Prostate gland (tissue), 2 donors: Measurements from ENCODE around the gene SNX33. TPM values are rescaled to one million over a fixed set of nuclear protein-coding genes. Genes with fewer than 3 reads are reported as not detected.
A peak's percentile ranks its signal among the peaks of the same experiment; 100 is the strongest.
"Not testable (repeated sequence)": the region's sequence is repeated elsewhere in the genome, so short reads cannot be mapped to it uniquely, and the experiment has no call there.

ENCODE experiments used
- DNase-seq: peaks from one replicate; pipeline ENCODE4 v3.0.0-alpha.2; 2019; ENCODE audit warnings: low spot score
- H3K27ac ChIP-seq, 2 donors: fragments of 200-600 bp; sonication (generic); 2 replicates each; pipeline ENCODE4 v1.5.1; 2017 to 2019
- H3K27me3 ChIP-seq: fragments of 200-600 bp; sonication (generic); replicated peaks from 2 replicates; pipeline ENCODE4 v1.5.1; 2019; ENCODE audit not compliant: insufficient read depth
- H3K36me3 ChIP-seq, 2 donors: fragments of 200-600 bp; sonication (generic); 1 replicate in 1 of 2; 2 replicates in 1 of 2; pipeline versions ENCODE4 v1.5.1 to v1.8.1; 2017 to 2019
- H3K4me1 ChIP-seq: fragments of 200-600 bp; sonication (generic); replicated peaks from 2 replicates; pipeline ENCODE4 v1.5.1; 2019
- H3K4me3 ChIP-seq, 2 donors: fragments of 200-600 bp; sonication (generic); 2 replicates each; pipeline ENCODE4 v1.5.1; 2017 to 2019
- H3K9me3 ChIP-seq: fragments of 200-600 bp; sonication (generic); 2 replicates; pipeline ENCODE4 v1.5.1; 2017
- POLR2A ChIP-seq: fragments of 450-650 bp; IDR thresholded peaks from one replicate; pipeline ENCODE4 v1.6.1; 2016; ENCODE audit warnings: antibody characterized with exemption, mild to moderate bottlenecking
- POLR2AphosphoS5 ChIP-seq: sonication (generic); formaldehyde crosslinking; IDR thresholded peaks from one replicate; pipeline ENCODE4 v1.6.1; 2017; ENCODE audit warnings: antibody characterized with exemption
- WGBS: methylation state at CpG from one replicate; pipeline ENCODE4 v1.1.5; 2018; 5-methylcytosine and 5-hydroxymethylcytosine counted together
- intact Hi-C: fragments of 100-400 bp; cut with DNase I; formaldehyde crosslinking; loops from one replicate; pipeline ENCODE4 v1.14.2; 2022
- total RNA-seq, 2 donors: library from RNA; depleted of rRNA; stranded (reverse); fragments of >200 nt; gene quantifications; one replicate each; pipeline ENCODE4 v1.1.0, GENCODE V29; 2016
- TF ChIP-seq, protein P1 (sequence below), 4 experiments: fragments of 200-600 bp in 2 of 4; fragments of 450-650 bp in 2 of 4; sonication (generic) in 2 of 4; IDR thresholded peaks; 1 replicate in 3 of 4; 2 replicates in 1 of 4; pipeline ENCODE4 v1.5.1; 2016 to 2019; ENCODE audit warnings: antibody characterized with exemption in 4 of 4, mild to moderate bottlenecking in 2 of 4, moderate library complexity in 2 of 4

SNX33 gene
- total RNA-seq, 2 donors from 2014 or later: 23.6 to 25.6 TPM

DNA sequence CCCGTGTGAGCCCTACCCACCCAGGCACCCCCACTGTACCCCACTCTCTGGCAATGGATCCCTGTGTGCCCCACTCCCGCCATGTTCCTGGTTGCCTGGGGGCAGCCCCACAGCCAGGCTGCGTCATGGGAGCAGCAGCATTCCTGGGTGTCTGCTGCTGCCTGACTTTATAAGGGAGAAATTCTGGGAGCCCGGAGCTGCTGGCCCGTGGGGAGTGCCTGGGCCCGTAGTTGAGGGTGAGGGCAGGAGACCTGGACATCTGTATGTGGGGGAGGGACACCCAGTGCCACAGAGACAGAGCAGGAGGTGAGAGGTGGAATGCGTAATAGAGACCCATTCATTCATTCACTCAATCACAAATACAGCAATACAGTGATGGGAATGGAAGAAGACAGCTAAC, 49.8 kb downstream of the SNX33 start:
- H3K9me3 ChIP-seq: no peaks in the 10 kb centered on the region
- H3K4me1 ChIP-seq: peaks cover 12% of the 10 kb centered on the region
- H3K27me3 ChIP-seq: no peaks in the 10 kb centered on the region
- no peaks in the 10 kb centered on the region for H3K36me3 ChIP-seq
- 50% methylated on average over 7 of the region's 7 CpGs for WGBS
- intact Hi-C loops: no loop called here
- no peak overlapping the region for H3K4me3 ChIP-seq
- H3K27ac ChIP-seq: peak overlapping the region; percentile 66 to 73
- TF ChIP-seq POLR2AphosphoS5 (peak; percentile 46), POLR2A (no peak)
- no peak for DNase-seq

DNA sequence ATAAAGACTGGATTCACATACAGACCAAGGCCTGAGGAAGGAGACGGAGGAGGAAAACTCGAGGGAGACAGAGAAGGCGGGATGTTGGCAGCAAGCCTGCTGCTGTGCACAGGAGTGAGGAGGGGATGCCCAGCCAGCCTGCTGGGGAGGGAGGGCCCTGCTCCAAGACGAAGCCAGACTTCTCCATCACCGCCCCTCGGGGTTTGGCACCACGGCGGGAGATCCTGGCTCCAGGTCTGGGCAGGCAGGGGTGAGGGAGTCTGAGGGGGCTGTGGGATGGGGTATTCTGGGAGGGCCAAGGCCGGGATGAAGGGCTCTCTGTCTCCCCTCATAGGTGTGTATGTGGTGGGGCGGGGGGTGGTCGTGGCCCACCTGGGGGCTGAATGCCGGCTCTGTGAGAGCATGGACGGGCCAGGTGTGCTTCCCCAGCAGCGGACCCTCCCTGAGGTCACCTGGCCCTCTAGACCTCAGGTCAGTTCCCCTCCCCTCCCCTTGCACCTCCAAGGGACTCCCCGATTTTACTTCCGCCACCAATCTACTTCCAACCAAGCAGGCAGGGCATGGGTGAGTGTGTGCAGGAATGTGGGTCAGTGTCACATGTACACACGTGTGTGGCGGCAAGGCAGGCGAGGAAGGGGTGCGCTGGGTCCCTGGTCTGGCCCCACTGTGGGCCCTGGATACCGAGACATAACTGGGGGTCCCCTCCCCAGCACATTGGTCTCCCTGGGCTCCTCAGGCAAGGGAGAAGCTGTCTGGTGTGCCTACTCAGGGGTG, 50.4 kb downstream of the SNX33 start:
- peak overlapping the region; percentile 66 to 73 for H3K27ac ChIP-seq
- intact Hi-C loops, DNase-seq, H3K4me3 ChIP-seq, H3K36me3 ChIP-seq, H3K27me3 ChIP-seq, H3K9me3 ChIP-seq: not testable (repeated sequence)
- H3K4me1 ChIP-seq: peaks cover 12% of the 10 kb centered on the region
- WGBS: 46% methylated on average over 20 of the region's 21 CpGs

DNA sequence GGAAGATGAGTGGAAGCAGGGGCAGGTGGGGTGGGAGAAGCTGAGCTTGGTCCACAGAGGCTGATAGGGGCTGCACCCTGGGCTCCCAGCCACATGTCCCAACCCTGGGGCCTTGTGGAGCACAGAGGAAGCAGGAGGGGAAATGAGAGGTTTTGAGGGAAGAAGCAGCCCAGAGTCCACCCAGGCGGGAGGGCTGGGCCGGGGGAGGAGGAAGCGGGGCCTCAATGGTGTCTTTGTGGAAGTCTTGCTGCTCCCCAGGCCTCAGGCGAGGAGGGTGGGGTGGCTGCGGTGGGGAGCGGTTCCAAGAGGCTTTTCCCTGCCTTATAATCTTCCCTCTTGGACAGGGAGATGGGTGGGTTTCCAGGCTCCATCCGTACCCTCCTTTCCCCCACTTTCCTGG, 51.8 kb downstream of the SNX33 start:
- peak overlapping the region; percentile 66 to 73 for H3K27ac ChIP-seq
- H3K4me3 ChIP-seq, DNase-seq, H3K4me1 ChIP-seq, H3K27me3 ChIP-seq, intact Hi-C loops, H3K9me3 ChIP-seq, H3K36me3 ChIP-seq: not testable (repeated sequence)
- 76% methylated on average over 7 of the region's 7 CpGs for WGBS

DNA sequence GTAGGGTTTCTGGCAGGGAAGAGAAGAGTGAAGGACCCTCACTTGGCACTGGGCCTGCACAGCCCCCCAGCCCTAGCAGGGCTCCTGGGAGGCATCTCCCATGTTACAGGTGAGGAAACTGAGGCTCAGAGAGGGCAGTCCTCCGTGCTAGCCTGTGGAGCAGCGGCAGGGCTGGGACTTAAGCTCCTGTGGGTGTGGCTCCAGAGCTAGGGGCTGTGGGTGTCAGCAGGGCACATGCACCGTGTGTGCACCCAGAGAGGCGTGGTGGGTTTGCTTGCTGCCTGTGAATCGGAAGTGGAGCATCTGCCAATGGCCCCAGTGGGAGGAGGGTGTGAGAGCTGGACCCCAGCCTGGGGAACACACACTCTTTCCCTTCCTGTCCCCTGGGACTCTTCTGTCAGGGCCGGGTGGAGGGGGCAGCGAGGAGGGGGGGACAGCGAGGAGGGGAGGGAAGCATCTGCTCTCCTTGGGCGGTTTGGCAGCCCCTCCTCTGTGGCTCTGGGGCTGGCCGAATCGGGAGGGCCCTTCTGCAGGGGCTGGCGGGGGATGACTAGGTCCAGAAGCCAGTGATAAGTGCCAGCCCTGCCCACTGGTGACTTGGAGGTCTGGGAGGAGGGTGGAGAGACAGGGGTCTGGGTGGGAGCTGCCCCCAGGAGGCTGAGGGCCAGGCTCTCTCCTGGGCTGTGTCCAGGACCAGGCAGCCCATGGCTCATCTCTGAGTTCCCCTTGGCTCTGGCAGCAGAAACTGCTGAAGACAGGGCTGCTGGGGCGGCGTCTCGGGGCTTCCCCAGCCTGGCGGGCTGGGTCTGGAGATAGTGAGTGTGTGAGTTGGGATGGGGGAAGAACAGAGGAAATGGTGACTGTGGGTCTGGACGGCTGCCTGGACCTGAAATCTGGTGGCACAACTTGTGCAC, 52.5 kb downstream of the SNX33 start:
- H3K27me3 ChIP-seq, intact Hi-C loops, H3K36me3 ChIP-seq, H3K4me1 ChIP-seq, H3K4me3 ChIP-seq, H3K9me3 ChIP-seq, DNase-seq: not testable (repeated sequence)
- 6% methylated on average over 8 of the region's 17 CpGs for WGBS
- H3K27ac ChIP-seq: peak overlapping the region in 1 of 2 donors; percentile 66

DNA sequence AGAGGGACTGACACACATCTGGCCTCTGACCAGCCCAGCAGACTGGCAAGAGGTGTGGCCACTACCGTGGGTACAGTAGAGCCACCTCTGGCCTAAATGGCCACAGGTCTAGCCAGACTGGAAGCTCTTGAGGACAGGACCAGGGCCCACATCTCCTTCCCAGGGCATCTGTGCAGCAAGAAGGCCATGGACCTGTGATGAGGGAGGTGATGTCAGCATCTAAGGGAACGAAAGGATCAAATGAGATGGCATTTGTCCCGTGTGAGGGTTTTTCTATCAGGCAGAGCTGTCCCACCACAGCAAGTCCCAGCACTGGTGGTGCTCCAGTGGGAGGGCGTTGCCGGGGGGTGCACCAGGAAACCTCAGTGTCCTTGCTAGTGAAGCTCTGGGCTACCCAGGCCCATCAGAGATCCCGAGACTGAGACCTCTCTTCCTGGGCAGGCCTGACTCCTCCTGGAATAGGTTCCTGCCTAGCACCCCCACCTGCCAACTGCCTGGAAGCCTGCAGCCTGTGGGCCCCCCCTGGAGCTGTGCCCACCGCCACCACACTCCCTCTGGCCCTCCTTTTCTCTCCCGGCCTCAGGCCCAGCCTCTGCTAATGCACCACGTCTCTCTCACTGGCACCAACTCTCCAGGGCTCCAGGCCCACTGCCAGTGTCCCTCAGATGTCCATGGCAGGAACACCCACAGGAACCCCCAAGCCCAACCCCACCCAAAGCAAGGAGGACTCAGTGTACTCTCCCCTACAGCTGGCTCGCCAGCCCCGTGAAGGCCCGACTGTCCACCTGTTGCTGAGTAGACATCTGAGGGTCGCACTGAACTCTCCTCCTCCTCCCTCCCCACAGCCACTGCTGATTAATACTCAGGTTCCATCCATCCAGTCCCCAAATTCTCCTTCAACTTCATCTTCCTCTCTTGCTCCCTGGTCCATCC, 53.6 kb downstream of the SNX33 start:
- H3K27me3 ChIP-seq, H3K36me3 ChIP-seq, H3K9me3 ChIP-seq, H3K4me3 ChIP-seq, H3K4me1 ChIP-seq, intact Hi-C loops, DNase-seq: not testable (repeated sequence)
- H3K27ac ChIP-seq: peak overlapping the region in 1 of 2 donors; percentile 35
- WGBS: 63% methylated on average over 13 of the region's 13 CpGs

DNA sequence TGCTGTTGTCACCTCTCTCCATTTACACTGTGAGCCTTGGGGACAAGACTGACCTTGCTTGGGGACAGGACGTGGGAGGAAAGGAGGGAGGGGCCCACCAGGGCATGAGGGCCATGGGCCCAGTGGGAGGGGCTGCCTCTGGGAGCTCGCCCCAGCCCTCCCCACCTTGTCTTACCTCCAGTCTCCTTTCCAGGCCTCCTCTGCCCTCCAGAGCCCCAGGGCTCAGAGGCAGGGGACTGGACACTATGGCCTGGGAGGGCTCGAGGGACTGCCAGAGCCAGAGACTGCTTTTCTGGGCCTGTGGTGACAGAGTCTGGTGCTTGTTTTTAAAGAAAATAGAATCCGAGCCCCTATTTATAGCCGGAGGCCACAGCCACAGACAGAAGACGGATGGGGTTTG, 54.7 kb downstream of the SNX33 start:
- DNase-seq: no peak
- Histone ChIP-seq H3K9me3 (no peaks in the 10 kb centered on the region), H3K4me1 (no peaks in the 10 kb centered on the region), H3K4me3 (no peak overlapping the region), H3K27me3 (no peaks in the 10 kb centered on the region), H3K36me3 (no peaks in the 10 kb centered on the region), H3K27ac (peak overlapping the region in 1 of 2 donors; percentile 35)
- intact Hi-C loops: no loop called here
- TF ChIP-seq, protein P1, sequence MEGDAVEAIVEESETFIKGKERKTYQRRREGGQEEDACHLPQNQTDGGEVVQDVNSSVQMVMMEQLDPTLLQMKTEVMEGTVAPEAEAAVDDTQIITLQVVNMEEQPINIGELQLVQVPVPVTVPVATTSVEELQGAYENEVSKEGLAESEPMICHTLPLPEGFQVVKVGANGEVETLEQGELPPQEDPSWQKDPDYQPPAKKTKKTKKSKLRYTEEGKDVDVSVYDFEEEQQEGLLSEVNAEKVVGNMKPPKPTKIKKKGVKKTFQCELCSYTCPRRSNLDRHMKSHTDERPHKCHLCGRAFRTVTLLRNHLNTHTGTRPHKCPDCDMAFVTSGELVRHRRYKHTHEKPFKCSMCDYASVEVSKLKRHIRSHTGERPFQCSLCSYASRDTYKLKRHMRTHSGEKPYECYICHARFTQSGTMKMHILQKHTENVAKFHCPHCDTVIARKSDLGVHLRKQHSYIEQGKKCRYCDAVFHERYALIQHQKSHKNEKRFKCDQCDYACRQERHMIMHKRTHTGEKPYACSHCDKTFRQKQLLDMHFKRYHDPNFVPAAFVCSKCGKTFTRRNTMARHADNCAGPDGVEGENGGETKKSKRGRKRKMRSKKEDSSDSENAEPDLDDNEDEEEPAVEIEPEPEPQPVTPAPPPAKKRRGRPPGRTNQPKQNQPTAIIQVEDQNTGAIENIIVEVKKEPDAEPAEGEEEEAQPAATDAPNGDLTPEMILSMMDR (IDR thresholded peaks at IDR 0.05): no peak
- TF ChIP-seq POLR2A: no peak
- TF ChIP-seq POLR2AphosphoS5: no peak
- WGBS: 77% methylated on average over 5 of the region's 6 CpGs

DNA sequence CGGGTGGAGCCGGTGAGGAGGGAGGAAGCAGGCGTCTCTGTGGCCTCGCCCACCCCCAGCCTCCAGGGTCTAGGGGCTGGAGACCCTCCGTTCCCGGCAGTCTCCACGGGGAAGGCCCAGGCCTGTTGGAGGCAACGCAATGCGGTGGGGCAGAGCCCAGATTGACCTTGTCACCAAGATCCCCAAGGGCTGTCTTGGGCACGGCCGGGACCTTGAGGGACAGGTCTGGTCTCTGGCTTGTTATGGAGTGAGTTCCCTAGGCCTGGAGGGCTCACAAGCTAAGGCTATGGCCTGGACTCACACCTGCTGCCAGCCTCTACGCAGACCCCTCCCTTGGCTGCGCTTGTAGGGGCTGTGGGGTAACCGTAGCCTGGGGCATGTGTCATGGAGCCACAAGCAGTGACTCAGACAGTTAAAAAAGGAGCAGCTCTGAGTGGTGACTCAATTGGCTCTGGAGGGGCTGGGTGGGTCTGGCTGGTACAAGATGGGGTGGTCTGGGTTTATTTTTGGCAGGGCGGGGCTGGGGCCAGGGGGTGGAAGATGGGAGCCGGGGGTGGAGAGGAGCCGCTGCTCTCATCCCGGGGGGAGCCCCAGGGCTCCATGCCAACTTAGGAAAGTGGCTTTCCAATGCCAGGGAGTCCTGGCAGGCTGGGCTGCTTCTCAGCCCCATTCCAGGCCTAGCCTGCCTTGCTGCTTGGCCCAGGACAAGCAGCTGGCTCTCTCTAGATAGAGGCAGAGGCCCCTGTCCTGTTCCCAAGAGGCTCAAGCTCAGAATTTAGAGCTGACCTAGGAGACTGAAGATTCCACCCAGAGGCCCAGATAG, 55.9 kb downstream of the SNX33 start:
- H3K27ac ChIP-seq, H3K9me3 ChIP-seq, H3K36me3 ChIP-seq, H3K4me1 ChIP-seq, intact Hi-C loops, DNase-seq, H3K27me3 ChIP-seq, H3K4me3 ChIP-seq: not testable (repeated sequence)
- no CpG with 5 or more reads among the region's 18 CpGs for WGBS
